BJ (cell line): ENCODE measurements around the gene ADCK2. TPM values are rescaled to one million over a fixed set of nuclear protein-coding genes. Genes with fewer than 3 reads are reported as not detected.
"Not testable (repeated sequence)": the region's sequence is repeated elsewhere in the genome, so short reads cannot be mapped to it uniquely, and the experiment has no call there.

Experiments
- CTCF ChIA-PET: fragments of 350-600 bp; formaldehyde crosslinking; extraction: SDS; loops from one replicate; lab custom pipeline; 2021; ENCODE audit warnings: antibody characterized with exemption, inconsistent platforms; lab: Yijun Ruan, JAX
- POLR2A ChIA-PET: fragments of 300-600 bp; sonication (Branson Sonifier 250); formaldehyde crosslinking; extraction: SDS; loops from one replicate; lab custom pipeline; 2021; ENCODE audit warnings: antibody characterized with exemption; lab: Charles Lee
- DNase-seq: peaks from one replicate; pipeline ENCODE4 v3.0.0-alpha.2; 2011; ENCODE audit warnings: low read depth
- H3K27me3 ChIP-seq: 2 replicates; pipeline ENCODE4 v1.6.0; 2011; ENCODE audit warnings: low read length; ENCODE audit not compliant: control insufficient read depth, insufficient read depth
- H3K36me3 ChIP-seq: 2 replicates; pipeline ENCODE4 v1.5.1; 2011; ENCODE audit warnings: low read length; ENCODE audit not compliant: control insufficient read depth, insufficient read depth
- H3K4me3 ChIP-seq: 2 replicates; pipeline ENCODE4 v1.5.1; 2011; ENCODE audit warnings: low read depth, mild to moderate bottlenecking, control low read depth, low read length
- polyA plus RNA-seq: library from polyadenylated mRNA; depleted of rRNA; stranded (reverse); fragments of >200 nt; gene quantifications from 2 replicates; pipeline ENCODE4 v1.2.3, GENCODE V29; 2011
- TF ChIP-seq, protein P1 (sequence below): IDR thresholded peaks from 2 replicates; pipeline ENCODE4 v1.5.1; 2011; ENCODE audit warnings: low read depth, mild to moderate bottlenecking, control low read depth, inconsistent platforms, low read length, moderate library complexity; ENCODE audit not compliant: insufficient read depth

The ADCK2 gene
- polyA plus RNA-seq, 1 experiment: 15.4 TPM

DNA sequence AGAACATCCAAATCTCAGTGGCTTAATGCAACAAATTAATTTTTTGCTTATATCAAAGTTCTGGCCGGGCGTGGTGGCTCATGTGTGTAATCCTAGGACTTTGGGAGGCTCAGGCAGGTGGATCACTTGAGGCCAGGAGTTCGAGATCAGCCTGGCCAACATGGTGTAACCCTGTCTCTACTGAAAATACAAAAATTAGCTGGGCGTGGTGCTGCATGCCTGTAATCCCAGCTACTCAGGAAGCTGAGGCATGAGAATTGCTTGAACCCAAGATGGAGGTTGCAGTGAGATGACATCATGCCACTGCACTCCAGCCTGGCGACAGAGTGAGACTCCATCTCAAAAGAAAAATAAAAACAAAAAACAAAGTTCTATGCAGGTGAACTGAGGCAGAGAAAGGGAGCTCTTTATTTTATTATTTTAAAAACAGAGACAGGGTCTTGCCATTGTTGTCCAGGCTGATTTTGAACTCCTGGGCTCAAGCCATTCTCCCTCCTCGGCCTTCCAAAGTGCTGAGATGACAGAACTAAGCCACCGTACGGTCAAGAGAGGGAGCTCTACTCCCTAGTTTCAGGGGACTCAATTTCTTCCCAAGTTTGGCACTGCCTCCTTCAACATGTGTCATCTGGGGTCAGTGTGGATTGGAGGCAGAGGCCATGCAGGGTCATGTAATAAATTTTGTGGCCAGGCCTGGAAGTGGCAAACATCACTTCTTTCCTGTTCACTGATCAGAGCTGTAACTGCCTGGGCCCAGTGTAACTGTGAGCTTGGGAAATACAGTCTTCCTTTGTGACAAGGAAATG is 2.4 kb downstream of the ADCK2 start:
- Histone ChIP-seq H3K4me3 (no peak overlapping the region), H3K36me3 (no peaks in the 10 kb centered on the region; the same call in none of the 2 replicates), H3K27me3 (no peaks in the 10 kb centered on the region)
- DNase-seq: no peak
- TF ChIP-seq, protein P1, sequence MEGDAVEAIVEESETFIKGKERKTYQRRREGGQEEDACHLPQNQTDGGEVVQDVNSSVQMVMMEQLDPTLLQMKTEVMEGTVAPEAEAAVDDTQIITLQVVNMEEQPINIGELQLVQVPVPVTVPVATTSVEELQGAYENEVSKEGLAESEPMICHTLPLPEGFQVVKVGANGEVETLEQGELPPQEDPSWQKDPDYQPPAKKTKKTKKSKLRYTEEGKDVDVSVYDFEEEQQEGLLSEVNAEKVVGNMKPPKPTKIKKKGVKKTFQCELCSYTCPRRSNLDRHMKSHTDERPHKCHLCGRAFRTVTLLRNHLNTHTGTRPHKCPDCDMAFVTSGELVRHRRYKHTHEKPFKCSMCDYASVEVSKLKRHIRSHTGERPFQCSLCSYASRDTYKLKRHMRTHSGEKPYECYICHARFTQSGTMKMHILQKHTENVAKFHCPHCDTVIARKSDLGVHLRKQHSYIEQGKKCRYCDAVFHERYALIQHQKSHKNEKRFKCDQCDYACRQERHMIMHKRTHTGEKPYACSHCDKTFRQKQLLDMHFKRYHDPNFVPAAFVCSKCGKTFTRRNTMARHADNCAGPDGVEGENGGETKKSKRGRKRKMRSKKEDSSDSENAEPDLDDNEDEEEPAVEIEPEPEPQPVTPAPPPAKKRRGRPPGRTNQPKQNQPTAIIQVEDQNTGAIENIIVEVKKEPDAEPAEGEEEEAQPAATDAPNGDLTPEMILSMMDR: peak; percentile 64
- ChIA-PET POLR2A (interaction anchor here (0.6 kb wide), 1 partner anchor 21 kb away, joined by 3 read pairs; no protein-coding TSS in a partner anchor), CTCF (interaction anchor here (0.6 to 3.3 kb wide), 11 partner anchors 10 to 975 kb away, joined by 3 to 21 read pairs (median 5); no protein-coding TSS in a partner anchor)

DNA sequence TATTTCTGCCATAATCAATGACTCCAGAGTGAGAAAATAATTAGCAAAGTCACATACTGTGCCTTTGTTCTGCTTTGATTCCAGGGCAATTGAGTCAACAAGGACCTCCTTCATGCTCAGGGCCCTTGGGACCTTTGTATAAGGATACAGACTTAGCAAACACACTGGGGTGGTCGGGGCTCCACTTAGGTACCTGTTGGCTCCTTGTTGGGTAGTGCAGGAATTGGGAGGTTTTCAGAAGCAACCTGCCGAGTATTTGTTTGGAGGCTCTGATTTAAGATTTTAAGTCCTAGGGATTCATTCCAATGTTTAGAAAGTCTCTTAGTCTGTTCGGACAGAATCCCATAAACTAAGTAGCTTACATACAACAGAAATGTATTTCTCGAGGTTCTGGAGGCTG is 3.0 kb downstream of the ADCK2 start:
- CTCF ChIA-PET: interaction anchor here (0.9 to 3.3 kb wide), 8 partner anchors 9 to 974 kb away, joined by 3 to 21 read pairs (median 6); no protein-coding TSS in a partner anchor
- POLR2A ChIA-PET: no interaction called here
- DNase-seq: no peak
- no peaks in the 10 kb centered on the region for H3K27me3 ChIP-seq
- no peak overlapping the region for H3K4me3 ChIP-seq
- H3K36me3 ChIP-seq: peaks cover under 1% of the 10 kb centered on the region
- TF ChIP-seq, protein P1: no peak

DNA sequence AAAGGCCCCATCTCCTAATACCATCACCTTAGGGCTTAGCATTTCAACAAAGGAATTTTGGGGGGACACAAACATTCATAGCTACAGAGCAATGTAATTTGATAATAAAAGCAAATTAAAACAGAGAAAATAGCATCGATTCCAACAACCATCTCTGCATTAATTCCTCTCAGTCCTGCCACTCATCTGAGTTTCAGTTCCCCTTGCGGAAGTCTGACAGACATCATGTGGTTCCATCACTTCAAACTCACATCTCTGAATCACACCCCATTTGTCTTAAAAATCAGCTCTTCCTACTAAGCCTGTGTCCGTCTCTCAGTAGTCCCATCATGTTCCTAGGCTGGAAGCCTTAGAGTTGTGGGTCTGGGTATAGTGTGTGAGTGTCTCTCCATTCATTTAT is 3.6 kb downstream of the ADCK2 start:
- TF ChIP-seq, protein P1: no peak
- CTCF ChIA-PET: interaction anchor here (1.0 to 2.3 kb wide), 2 partner anchors 9 to 46 kb away, joined by 3 to 21 read pairs; no protein-coding TSS in a partner anchor
- H3K27me3 ChIP-seq: no peaks in the 10 kb centered on the region
- peaks cover 3% of the 10 kb centered on the region for H3K36me3 ChIP-seq
- no peak overlapping the region for H3K4me3 ChIP-seq
- DNase-seq: no peak
- POLR2A ChIA-PET: no interaction called here

DNA sequence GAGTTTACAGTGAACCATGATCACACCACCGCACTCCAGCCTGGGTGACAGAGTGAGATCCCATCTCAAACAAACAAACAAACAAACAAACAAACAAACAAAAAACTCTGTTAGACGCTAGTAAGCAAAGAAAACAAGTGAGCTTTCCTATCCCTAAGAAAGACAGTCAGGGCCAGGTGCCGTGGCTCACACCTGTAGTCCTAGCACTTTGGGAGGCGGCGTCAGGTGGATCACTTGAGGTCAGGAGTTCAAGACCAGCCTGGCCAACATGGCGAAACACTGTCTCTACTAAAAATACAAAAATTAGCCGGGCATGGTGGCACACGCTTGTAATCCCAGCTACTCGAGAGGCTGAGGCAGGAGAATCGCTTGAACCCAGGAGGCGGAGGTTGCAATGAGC is 4.2 kb downstream of the ADCK2 start:
- H3K36me3 ChIP-seq, POLR2A ChIA-PET, H3K27me3 ChIP-seq, DNase-seq, H3K4me3 ChIP-seq, CTCF ChIA-PET: not testable (repeated sequence)

DNA sequence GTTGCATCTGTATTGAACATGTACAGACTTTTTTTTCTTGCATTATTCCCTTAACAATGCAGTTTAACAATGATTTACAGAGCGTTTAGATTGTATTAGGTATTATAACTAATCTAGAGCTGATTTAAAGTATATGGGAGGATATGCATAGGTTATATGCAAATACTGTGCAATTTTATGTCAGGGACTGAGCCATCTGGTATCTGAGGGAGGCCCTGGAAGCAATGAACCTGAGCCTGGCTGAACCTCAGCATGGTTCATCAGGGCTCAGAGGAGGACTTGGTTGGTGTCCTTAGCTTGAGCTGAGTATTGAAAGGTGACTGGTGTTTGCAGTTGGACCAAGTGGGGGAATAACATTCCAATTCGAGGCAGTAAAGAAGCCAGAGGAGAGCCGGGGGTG is 4.8 kb downstream of the ADCK2 start:
- no peak overlapping the region for H3K4me3 ChIP-seq
- H3K27me3 ChIP-seq: no peaks in the 10 kb centered on the region
- H3K36me3 ChIP-seq: peaks cover 3% of the 10 kb centered on the region
- no peak for DNase-seq
- POLR2A ChIA-PET: no interaction called here
- TF ChIP-seq, protein P1: no peak
- CTCF ChIA-PET: no interaction called here
